Neuronal stem cell (in vitro differentiated cells): ENCODE measurements around the gene SPRY1. TPM values are rescaled to one million over a fixed set of nuclear protein-coding genes. Genes with fewer than 3 reads are reported as not detected.
A peak's percentile ranks its signal among the peaks of the same experiment; 100 is the strongest.

Experiments used
- DNase-seq: peaks from one replicate; pipeline ENCODE4 v3.0.0-alpha.2; 2013; ENCODE audit warnings: low spot score
- H2AFZ ChIP-seq: one replicate; pipeline ENCODE4 v1.6.1; 2013; ENCODE audit warnings: mild to moderate bottlenecking, low read length, inconsistent platforms
- H2AK5ac ChIP-seq: 2 replicates; pipeline ENCODE4 v1.6.1; 2013; ENCODE audit warnings: low read depth, mild to moderate bottlenecking, inconsistent platforms, low read length, moderate library complexity, mixed read lengths
- H2BK120ac ChIP-seq: 2 replicates; pipeline ENCODE4 v1.6.1; 2013; ENCODE audit warnings: low read depth, mild to moderate bottlenecking, inconsistent platforms, low read length, moderate library complexity, mixed read lengths
- H2BK12ac ChIP-seq: one replicate; pipeline ENCODE4 v1.6.1; 2013; ENCODE audit warnings: low read length, inconsistent platforms
- H2BK15ac ChIP-seq: 2 replicates; pipeline ENCODE4 v1.6.1; 2013; ENCODE audit warnings: mild to moderate bottlenecking, low read length, inconsistent platforms, mixed read lengths
- H2BK5ac ChIP-seq: one replicate; pipeline ENCODE4 v1.6.1; 2013; ENCODE audit warnings: inconsistent platforms, mild to moderate bottlenecking, low read length, moderate library complexity
- H3K14ac ChIP-seq: one replicate; pipeline ENCODE4 v1.6.1; 2013; ENCODE audit warnings: low read length, inconsistent platforms
- H3K18ac ChIP-seq: 2 replicates; pipeline ENCODE4 v1.6.1; 2013; ENCODE audit warnings: low read length, inconsistent platforms
- H3K23ac ChIP-seq: 2 replicates; pipeline ENCODE4 v1.6.1; 2013; ENCODE audit warnings: low read depth, mild to moderate bottlenecking, mixed read lengths, low read length, inconsistent platforms; ENCODE audit not compliant: poor library complexity
- H3K27ac ChIP-seq: replicated peaks from 3 replicates; pipeline ENCODE4 v1.5.1; 2013; ENCODE audit warnings: low read length, inconsistent platforms
- H3K27me3 ChIP-seq, 3 experiments: 2 replicates each; pipeline ENCODE4 v1.6.1; 2013; ENCODE audit warnings: low read length in 3 of 3, mild to moderate bottlenecking in 2 of 3, inconsistent platforms in 1 of 3, low read depth in 1 of 3, mixed read lengths in 1 of 3, moderate library complexity in 1 of 3; ENCODE audit not compliant: control insufficient read depth in 3 of 3, insufficient read depth in 3 of 3
- H3K36me3 ChIP-seq, 2 donors: replicated peaks in 1 of 2; 2 replicates each; pipeline ENCODE4 v1.6.1; 2013; ENCODE audit warnings: low read length in 2 of 2; ENCODE audit not compliant: control insufficient read depth in 2 of 2, insufficient read depth in 2 of 2
- H3K4ac ChIP-seq: 2 replicates; pipeline ENCODE4 v1.6.1; 2013; ENCODE audit warnings: inconsistent platforms, mild to moderate bottlenecking, low read length, moderate library complexity
- H3K4me1 ChIP-seq, 2 donors: 1 replicate in 1 of 2; 2 replicates in 1 of 2; pipeline ENCODE4 v1.6.1; 2013; ENCODE audit warnings: low read length in 2 of 2, low read depth in 1 of 2; ENCODE audit not compliant: control insufficient read depth in 2 of 2, insufficient read depth in 1 of 2
- H3K4me2 ChIP-seq: one replicate; pipeline ENCODE4 v1.6.1; 2013; ENCODE audit warnings: mild to moderate bottlenecking, low read length, inconsistent platforms; ENCODE audit not compliant: insufficient read depth, poor library complexity, severe bottlenecking
- H3K4me3 ChIP-seq, 2 donors: 2 replicates each; pipeline ENCODE4 v1.5.1; 2013; ENCODE audit warnings: low read length in 2 of 2, mild to moderate bottlenecking in 2 of 2, inconsistent platforms in 1 of 2, moderate library complexity in 1 of 2
- H3K79me1 ChIP-seq: one replicate; pipeline ENCODE4 v1.6.1; 2013; ENCODE audit warnings: low read depth, mild to moderate bottlenecking, inconsistent platforms, low read length, moderate library complexity
- H3K9ac ChIP-seq: one replicate; pipeline ENCODE4 v1.6.1; 2013; ENCODE audit warnings: mild to moderate bottlenecking, low read depth, low read length, inconsistent platforms; ENCODE audit not compliant: poor library complexity
- H3K9me3 ChIP-seq, 2 donors: replicated peaks in 1 of 2; 2 replicates each; pipeline versions ENCODE3 to v1.6.1; 2013; ENCODE audit warnings: low read length in 2 of 2, mild to moderate bottlenecking in 2 of 2, inconsistent platforms in 1 of 2, low read depth in 1 of 2, mixed read lengths in 1 of 2, moderate library complexity in 1 of 2; ENCODE audit not compliant: control insufficient read depth in 2 of 2, insufficient read depth in 1 of 2
- H4K8ac ChIP-seq: one replicate; pipeline ENCODE4 v1.6.1; 2013; ENCODE audit warnings: low read depth, mild to moderate bottlenecking, inconsistent platforms, low read length, moderate library complexity
- H4K91ac ChIP-seq: one replicate; pipeline ENCODE4 v1.6.1; 2013; ENCODE audit warnings: low read length, low read depth, mild to moderate bottlenecking, inconsistent platforms; ENCODE audit not compliant: poor library complexity
- WGBS, 2 donors: extraction: QIAGEN DNeasy Blood & Tissue Kit; methylation state at CpG; one replicate each; pipeline ENCODE4 v1.1.7; 2013; ENCODE audit warnings: missing lambda C conversion rate in 2 of 2, mixed read lengths in 1 of 2; ENCODE audit not compliant: insufficient read length in 2 of 2, insufficient replicate concordance in 1 of 2; ENCODE audit errors: extremely low coverage in 2 of 2; 5-methylcytosine and 5-hydroxymethylcytosine counted together
- polyA plus RNA-seq, 2 experiments: library from polyadenylated mRNA; stranded (reverse); fragments of 200-250 nt; gene quantifications; one replicate each; pipeline ENCODE4 v1.2.3, GENCODE V29; 2013

The SPRY1 gene, protein sequence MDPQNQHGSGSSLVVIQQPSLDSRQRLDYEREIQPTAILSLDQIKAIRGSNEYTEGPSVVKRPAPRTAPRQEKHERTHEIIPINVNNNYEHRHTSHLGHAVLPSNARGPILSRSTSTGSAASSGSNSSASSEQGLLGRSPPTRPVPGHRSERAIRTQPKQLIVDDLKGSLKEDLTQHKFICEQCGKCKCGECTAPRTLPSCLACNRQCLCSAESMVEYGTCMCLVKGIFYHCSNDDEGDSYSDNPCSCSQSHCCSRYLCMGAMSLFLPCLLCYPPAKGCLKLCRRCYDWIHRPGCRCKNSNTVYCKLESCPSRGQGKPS
- polyA plus RNA-seq (2013, experiment 1 of 2), result 92.4 TPM
- 97.0 TPM for polyA plus RNA-seq (2013, experiment 2 of 2)

DNA sequence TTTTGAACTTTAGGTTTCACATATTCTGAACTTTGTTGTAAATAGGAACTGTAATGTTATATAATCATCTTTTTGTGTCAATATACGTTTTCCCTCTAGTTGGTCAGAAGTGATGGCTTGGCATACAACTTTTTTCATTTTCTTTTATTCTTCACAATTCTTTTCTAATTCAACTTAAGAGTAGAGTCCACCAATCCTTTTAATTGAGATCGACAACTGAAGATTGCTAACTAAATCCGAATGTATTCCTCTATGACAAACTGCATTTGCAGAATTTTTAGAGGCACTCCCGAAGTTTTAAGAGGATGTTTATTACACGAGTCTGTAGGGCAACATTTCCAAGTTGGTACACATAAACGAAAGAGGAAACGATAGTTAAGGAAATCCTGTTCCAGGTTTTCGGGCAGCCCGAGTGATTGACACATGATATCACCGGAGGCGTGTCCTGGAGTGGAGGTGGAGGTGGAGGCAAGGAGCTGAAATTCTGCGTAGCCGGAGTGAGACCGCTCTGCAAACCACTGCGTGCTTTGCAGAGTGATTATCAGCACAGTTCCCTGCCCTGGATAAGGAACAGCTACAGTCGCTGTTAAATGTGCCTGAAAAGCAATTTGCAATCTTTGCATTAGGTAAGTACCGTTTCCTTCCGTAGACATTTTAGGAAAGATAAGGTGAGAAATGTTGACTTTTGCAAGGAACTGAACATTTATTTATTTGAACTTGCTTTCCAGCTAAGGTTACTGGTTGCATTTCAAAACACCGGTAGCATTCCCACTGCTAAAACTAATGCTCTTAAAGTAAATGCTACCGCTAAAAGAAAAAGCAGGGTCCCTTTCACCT lies at the start of gene SPRY1:
TSS of gene SPRY1 (plus strand) at position 489 of the 837 bp plus-strand sequence. CDS start 4,797 bp downstream, outside the sequence.
- H3K27ac ChIP-seq, result peak within 1 kb of the TSS; percentile 72

DNA sequence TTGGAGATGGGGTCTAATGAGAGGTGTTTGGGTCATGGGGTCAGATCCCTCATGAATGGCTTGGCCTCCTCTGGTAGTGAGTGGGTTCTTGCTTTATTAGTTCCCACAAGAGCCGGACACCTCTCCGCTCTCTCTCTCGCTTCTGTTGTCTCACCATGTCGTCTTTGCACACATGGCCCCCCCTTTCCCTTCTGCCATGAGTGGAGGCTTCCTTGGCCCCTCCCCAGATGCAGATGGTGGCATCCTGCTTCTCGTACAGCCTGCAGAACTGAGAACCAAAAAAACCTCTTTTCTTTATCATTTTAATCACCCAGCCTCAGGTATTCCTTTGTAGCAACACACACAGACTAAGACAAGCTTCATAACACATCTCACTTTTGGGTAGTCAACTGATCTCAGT lies 49.6 kb upstream of the SPRY1 start:
- H2BK5ac ChIP-seq, result no peak overlapping the region
- no CpG with 5 or more reads among the region's 5 CpGs for WGBS, 2 donors

More for the DNA sequence above, at the start of gene SPRY1:
- no peaks in the 10 kb centered on the region for H3K79me1 ChIP-seq
- peak within 1 kb of the TSS; percentile 81 for H3K4me3 ChIP-seq
- H2AK5ac ChIP-seq, result no peak within 1 kb of the TSS
- peak; percentile 85 for DNase-seq
- H3K23ac ChIP-seq, result peak within 1 kb of the TSS; percentile 75
- H2AFZ ChIP-seq, result peak within 1 kb of the TSS; percentile 80
- H3K18ac ChIP-seq, result peak within 1 kb of the TSS; percentile 99
- no peak within 1 kb of the TSS for H4K91ac ChIP-seq
- H3K9ac ChIP-seq, result peak within 1 kb of the TSS; percentile 94
- H3K4me2 ChIP-seq, result peak within 1 kb of the TSS; percentile 67
- no peak within 1 kb of the TSS for H3K4ac ChIP-seq
- peak within 1 kb of the TSS; percentile 90 for H2BK5ac ChIP-seq
- no peak within 1 kb of the TSS for H3K14ac ChIP-seq
- peaks cover 0 to 3% of the 10 kb centered on the region in 2 donors for H3K4me1 ChIP-seq
- no peak within 1 kb of the TSS for H4K8ac ChIP-seq
- no CpG with 5 or more reads among the region's 20 CpGs for WGBS, 2 donors
- peaks cover 2 to 43% of the 10 kb centered on the region in 2 donors for H3K36me3 ChIP-seq
- no peak within 1 kb of the TSS for H2BK120ac ChIP-seq
- no peaks in the 10 kb centered on the region for H3K27me3 ChIP-seq
- H2BK12ac ChIP-seq, result no peak within 1 kb of the TSS
- no peaks in the 10 kb centered on the region for H3K9me3 ChIP-seq
- peak within 1 kb of the TSS; percentile 0 for H2BK15ac ChIP-seq

DNA sequence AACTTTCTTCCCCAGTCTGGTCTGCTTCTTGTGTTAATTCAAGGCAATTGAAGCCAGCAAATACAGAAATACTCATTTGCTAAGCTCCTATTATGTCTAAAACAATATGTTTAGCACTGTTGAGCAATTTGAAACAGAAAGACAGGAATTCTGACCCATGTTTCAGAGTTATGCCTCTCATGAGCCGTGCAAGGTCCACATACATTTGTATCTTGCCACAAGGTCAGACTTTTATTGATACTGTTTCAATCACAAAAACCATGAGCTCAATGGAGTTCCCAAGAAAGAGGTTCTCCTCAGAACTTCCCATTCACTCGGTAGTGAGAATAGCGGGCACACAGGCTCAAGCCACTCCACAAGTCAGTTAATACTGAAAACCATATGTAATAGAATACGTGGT lies 47.6 kb upstream of the SPRY1 start:
- Histone ChIP-seq H3K4me1 (peaks cover 16 to 17% of the 10 kb centered on the region in 2 donors), H3K4me2 (no peak overlapping the region), H3K36me3 (no peaks in the 10 kb centered on the region), H3K4ac (no peak overlapping the region), H3K79me1 (no peaks in the 10 kb centered on the region), H2BK12ac (no peak overlapping the region), H3K14ac (no peak overlapping the region), H3K4me3 (no peak overlapping the region), H2BK120ac (no peak overlapping the region), H2BK5ac (no peak overlapping the region), H4K91ac (no peak overlapping the region), H3K27ac (no peak overlapping the region), H2AFZ (no peak overlapping the region), H4K8ac (no peak overlapping the region), H2BK15ac (no peak overlapping the region), H3K18ac (no peak overlapping the region), H3K27me3 (no peaks in the 10 kb centered on the region), H2AK5ac (no peak overlapping the region), H3K9ac (no peak overlapping the region), H3K9me3 (peaks cover 2 to 8% of the 10 kb centered on the region in 2 donors), H3K23ac (no peak overlapping the region)
- no CpG with 5 or more reads among the region's 4 CpGs for WGBS, 2 donors
- no peak for DNase-seq

More for the DNA sequence above, 49.6 kb upstream of the SPRY1 start:
- no peaks in the 10 kb centered on the region for H3K27me3 ChIP-seq
- no peak overlapping the region for H2AK5ac ChIP-seq
- no peak overlapping the region for H3K4me2 ChIP-seq
- H2BK12ac ChIP-seq, result no peak overlapping the region
- H3K4ac ChIP-seq, result no peak overlapping the region
- peaks cover 16 to 17% of the 10 kb centered on the region in 2 donors for H3K4me1 ChIP-seq
- no peak for DNase-seq
- no peak overlapping the region for H2BK15ac ChIP-seq
- H3K9me3 ChIP-seq, result peaks cover 4 to 8% of the 10 kb centered on the region in 2 donors
- no peak overlapping the region for H3K14ac ChIP-seq
- no peak overlapping the region for H4K91ac ChIP-seq
- no peak overlapping the region for H2BK120ac ChIP-seq
- no peaks in the 10 kb centered on the region for H3K36me3 ChIP-seq
- no peak overlapping the region for H2AFZ ChIP-seq
- no peaks in the 10 kb centered on the region for H3K79me1 ChIP-seq
- H3K4me3 ChIP-seq, result no peak overlapping the region
- H3K9ac ChIP-seq, result no peak overlapping the region
- no peak overlapping the region for H4K8ac ChIP-seq
- H3K18ac ChIP-seq, result no peak overlapping the region
- no peak overlapping the region for H3K27ac ChIP-seq
- no peak overlapping the region for H3K23ac ChIP-seq
